Mammary epithelial cell (primary cell): Measurements from ENCODE around the gene CSTF3.

Source experiments
- CTCF ChIP-seq, 2 donors: IDR thresholded peaks in 1 of 2; conservative IDR thresholded peaks in 1 of 2; 2 replicates each; pipeline ENCODE4 v1.5.1; 2011 to 2012; ENCODE audit warnings: inconsistent platforms in 2 of 2, low read length in 2 of 2, mild to moderate bottlenecking in 2 of 2, control low read depth in 1 of 2, low read depth in 1 of 2; ENCODE audit not compliant: insufficient read depth in 1 of 2; ENCODE audit errors: extremely low read depth in 1 of 2
- EZH2 ChIP-seq: IDR thresholded peaks from 2 replicates; pipeline ENCODE4 v1.6.1; 2012; ENCODE audit warnings: low read length, inconsistent platforms, borderline replicate concordance

GRCh38 chr11:33185756-33186155 lies 24.5 kb upstream of the CSTF3 start:
- no peak for TF ChIP-seq EZH2
- TF ChIP-seq CTCF (conservative IDR thresholded peaks at IDR 0.05 in 1 of 2, IDR thresholded peaks at IDR 0.05 in 1 of 2; ENCODE audit: extremely low read depth in 1 of 2, insufficient read depth in 1 of 2, low read depth in 1 of 2, low read length in 2 of 2) = no peak
